ENCODE results near the gene GPHN. TPM values are rescaled to one million over a fixed set of nuclear protein-coding genes. Genes with fewer than 3 reads are reported as not detected.

Gene GPHN
- total and polyA plus RNA-seq, 2 donors (not counting 3 experiments of a cell fraction or from before 2014, with no cell fraction given) = 5.1 to 23.2 TPM

DNA sequence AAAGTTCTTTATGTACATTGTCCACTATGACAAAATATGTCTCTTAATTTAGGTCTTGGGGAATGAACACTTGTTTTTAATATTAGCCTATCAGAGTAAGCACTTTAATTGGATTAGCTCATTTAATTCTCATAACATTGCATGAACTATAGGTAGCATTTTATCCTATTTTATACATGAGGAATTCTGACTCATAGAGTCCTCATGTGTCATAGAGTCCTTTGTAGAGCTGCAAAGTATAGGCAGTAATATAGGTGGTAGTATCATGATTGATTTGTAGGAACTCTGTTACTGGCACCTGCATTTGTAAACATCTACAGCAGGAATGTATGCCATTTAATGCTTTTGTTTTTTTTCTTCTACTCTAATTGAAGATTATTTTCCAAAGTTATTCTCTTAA is 96.0 kb downstream of the GPHN start:
- no peak for DNase-seq (ENCODE audit: low read depth, low spot score)
- TF ChIP-seq EZH2 (IDR thresholded peaks at IDR 0.05; ENCODE audit: borderline replicate concordance, low read depth, low read length, severe bottlenecking) (no peak), POLR2A (IDR thresholded peaks at IDR 0.05; ENCODE audit: low read depth, low read length) (no peak), JUN (IDR thresholded peaks at IDR 0.05; ENCODE audit: borderline replicate concordance, insufficient read depth, insufficient read length, low read depth) (no peak), MYC (IDR thresholded peaks at IDR 0.05; ENCODE audit: low read depth, low read length) (no peak), POLR2AphosphoS5 (IDR thresholded peaks at IDR 0.05; ENCODE audit: insufficient read depth, low read depth, low read length) (no peak), GATA2 (IDR thresholded peaks at IDR 0.05; ENCODE audit: insufficient read depth, insufficient read length, low read depth, low read length) (no peak), FOS (IDR thresholded peaks at IDR 0.05; ENCODE audit: borderline replicate concordance, insufficient read depth, low read length) (no peak)
- TF ChIP-seq, protein P1, sequence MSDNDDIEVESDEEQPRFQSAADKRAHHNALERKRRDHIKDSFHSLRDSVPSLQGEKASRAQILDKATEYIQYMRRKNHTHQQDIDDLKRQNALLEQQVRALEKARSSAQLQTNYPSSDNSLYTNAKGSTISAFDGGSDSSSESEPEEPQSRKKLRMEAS (IDR thresholded peaks at IDR 0.05; ENCODE audit: insufficient read depth, insufficient read length) = no peak
- TF ChIP-seq, protein P2, sequence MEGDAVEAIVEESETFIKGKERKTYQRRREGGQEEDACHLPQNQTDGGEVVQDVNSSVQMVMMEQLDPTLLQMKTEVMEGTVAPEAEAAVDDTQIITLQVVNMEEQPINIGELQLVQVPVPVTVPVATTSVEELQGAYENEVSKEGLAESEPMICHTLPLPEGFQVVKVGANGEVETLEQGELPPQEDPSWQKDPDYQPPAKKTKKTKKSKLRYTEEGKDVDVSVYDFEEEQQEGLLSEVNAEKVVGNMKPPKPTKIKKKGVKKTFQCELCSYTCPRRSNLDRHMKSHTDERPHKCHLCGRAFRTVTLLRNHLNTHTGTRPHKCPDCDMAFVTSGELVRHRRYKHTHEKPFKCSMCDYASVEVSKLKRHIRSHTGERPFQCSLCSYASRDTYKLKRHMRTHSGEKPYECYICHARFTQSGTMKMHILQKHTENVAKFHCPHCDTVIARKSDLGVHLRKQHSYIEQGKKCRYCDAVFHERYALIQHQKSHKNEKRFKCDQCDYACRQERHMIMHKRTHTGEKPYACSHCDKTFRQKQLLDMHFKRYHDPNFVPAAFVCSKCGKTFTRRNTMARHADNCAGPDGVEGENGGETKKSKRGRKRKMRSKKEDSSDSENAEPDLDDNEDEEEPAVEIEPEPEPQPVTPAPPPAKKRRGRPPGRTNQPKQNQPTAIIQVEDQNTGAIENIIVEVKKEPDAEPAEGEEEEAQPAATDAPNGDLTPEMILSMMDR (IDR thresholded peaks at IDR 0.05; ENCODE audit: extremely low read depth in 1 of 2, insufficient read depth in 1 of 2, low read depth in 1 of 2, low read length in 2 of 2) = no peak
- ChIA-PET CTCF (interaction anchor here (1.2 kb wide), 1 partner anchor 20 kb away, joined by 5 read pairs; no protein-coding TSS in a partner anchor), POLR2A (no interaction called here)
- intact Hi-C loops (cut with micrococcal nuclease) = no loop called here
- Histone ChIP-seq H3K36me3 (ENCODE audit: control insufficient read depth in 2 of 2, extremely low read depth in 1 of 2, insufficient read depth in 2 of 2, low read length in 2 of 2) (no peaks in the 10 kb centered on the region), H3K4me1 (ENCODE audit: control insufficient read depth, extremely low read depth, insufficient read depth, low read length) (no peaks in the 10 kb centered on the region), H3K79me2 (ENCODE audit: control insufficient read depth, insufficient read depth, low read length) (no peaks in the 10 kb centered on the region), H3K9ac (replicated peaks; ENCODE audit: extremely low read depth, insufficient read depth, low read length) (no peak overlapping the region), H3K4me2 (ENCODE audit: insufficient read depth, low read length) (no peak overlapping the region), H3K4me3 (replicated peaks in 1 of 3; ENCODE audit: insufficient read depth in 1 of 3, low read depth in 1 of 3, low read length in 3 of 3) (no peak overlapping the region), H3K27me3 (ENCODE audit: control insufficient read depth in 2 of 2, insufficient read depth in 2 of 2, low read length in 2 of 2) (no peaks in the 10 kb centered on the region), H3K9me3 (replicated peaks; ENCODE audit: control insufficient read depth, insufficient read depth, low read length) (no peaks in the 10 kb centered on the region), H3K9me1 (replicated peaks; ENCODE audit: control insufficient read depth, extremely low read depth, insufficient read depth, low read length) (no peaks in the 10 kb centered on the region), H4K20me1 (replicated peaks; ENCODE audit: control insufficient read depth, extremely low read depth, insufficient read depth, low read length) (no peaks in the 10 kb centered on the region), H2AFZ (ENCODE audit: low read depth, low read length) (no peak overlapping the region), H3K27ac (ENCODE audit: insufficient read depth, low read depth, low read length) (no peak overlapping the region)
- no TSS peak for BruUV-seq (replicated peaks)
- FAIRE-seq = no peak
- dilution Hi-C loops (cut with MboI; ENCODE audit: extremely low pct_ligation_motif_present, low sequenced_read_pairs) = no loop called here
